Fibroblast of villous mesenchyme (primary cell): ENCODE results near the gene SERGEF. TPM values are rescaled to one million over a fixed set of nuclear protein-coding genes. Genes with fewer than 3 reads are reported as not detected.
A peak's percentile ranks its signal among the peaks of the same experiment; 100 is the strongest.

Experiments used
- DNase-seq: peaks from one replicate; pipeline ENCODE4 v3.0.0-alpha.2; 2010; ENCODE audit warnings: low read depth
- H3K4me3 ChIP-seq: 2 replicates; pipeline ENCODE4 v1.5.1; 2011; ENCODE audit warnings: low read depth, mild to moderate bottlenecking, low read length
- total RNA-seq: library from RNA; depleted of rRNA; stranded (reverse); fragments of >200 nt; gene quantifications from 2 replicates; pipeline ENCODE4 v1.2.3, GENCODE V29; 2012
- TF ChIP-seq, protein P1 (sequence below): IDR thresholded peaks from 2 replicates; pipeline ENCODE4 v1.5.1; 2012; ENCODE audit warnings: low read depth, mild to moderate bottlenecking, low read length; ENCODE audit not compliant: insufficient read depth

Gene SERGEF
- total RNA-seq, 1 donor = 21.2 TPM

DNA sequence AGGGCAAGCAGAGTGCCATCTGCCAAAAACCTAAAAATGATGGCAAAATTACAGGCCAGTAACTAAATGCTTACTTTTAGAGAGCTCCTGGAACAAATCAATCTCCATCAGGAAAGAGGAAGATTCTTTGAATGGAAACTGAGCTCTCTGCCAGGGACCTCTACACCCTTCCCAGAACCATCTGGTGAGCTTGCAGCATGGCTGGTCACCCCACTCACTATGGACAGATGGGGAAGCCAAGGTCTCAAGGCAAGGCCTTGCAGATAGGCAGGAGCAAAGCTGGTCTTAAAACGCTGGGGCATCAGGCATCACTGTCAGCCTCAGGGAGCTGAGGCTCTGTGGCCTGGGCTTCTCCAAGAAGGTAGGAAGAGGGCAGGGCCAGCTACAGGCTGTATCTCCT lies 36.2 kb downstream of the SERGEF start:
- H3K4me3 ChIP-seq = no peak overlapping the region
- TF ChIP-seq, protein P1, sequence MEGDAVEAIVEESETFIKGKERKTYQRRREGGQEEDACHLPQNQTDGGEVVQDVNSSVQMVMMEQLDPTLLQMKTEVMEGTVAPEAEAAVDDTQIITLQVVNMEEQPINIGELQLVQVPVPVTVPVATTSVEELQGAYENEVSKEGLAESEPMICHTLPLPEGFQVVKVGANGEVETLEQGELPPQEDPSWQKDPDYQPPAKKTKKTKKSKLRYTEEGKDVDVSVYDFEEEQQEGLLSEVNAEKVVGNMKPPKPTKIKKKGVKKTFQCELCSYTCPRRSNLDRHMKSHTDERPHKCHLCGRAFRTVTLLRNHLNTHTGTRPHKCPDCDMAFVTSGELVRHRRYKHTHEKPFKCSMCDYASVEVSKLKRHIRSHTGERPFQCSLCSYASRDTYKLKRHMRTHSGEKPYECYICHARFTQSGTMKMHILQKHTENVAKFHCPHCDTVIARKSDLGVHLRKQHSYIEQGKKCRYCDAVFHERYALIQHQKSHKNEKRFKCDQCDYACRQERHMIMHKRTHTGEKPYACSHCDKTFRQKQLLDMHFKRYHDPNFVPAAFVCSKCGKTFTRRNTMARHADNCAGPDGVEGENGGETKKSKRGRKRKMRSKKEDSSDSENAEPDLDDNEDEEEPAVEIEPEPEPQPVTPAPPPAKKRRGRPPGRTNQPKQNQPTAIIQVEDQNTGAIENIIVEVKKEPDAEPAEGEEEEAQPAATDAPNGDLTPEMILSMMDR = no peak
- DNase-seq = no peak

DNA sequence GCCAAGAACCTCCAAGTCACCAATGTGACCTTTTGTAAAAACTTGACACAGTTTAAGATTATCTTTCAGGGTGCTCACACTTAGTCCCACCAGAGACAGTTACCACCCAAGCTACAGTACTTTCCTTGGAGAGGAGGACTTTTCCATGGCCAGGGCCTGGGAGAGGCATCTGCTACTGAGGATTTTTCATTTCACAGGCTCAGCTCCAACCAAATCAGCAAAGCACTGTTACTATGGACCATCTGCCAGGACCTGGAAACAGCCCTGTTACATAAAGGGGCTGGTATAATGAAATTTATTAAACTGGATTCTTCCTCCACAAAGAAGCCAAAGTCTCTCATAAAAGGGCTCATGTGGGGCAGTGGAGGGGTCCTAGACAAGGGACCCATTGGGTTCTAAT lies 38.6 kb downstream of the SERGEF start:
- no peak overlapping the region for H3K4me3 ChIP-seq
- TF ChIP-seq, protein P1 = no peak

DNA sequence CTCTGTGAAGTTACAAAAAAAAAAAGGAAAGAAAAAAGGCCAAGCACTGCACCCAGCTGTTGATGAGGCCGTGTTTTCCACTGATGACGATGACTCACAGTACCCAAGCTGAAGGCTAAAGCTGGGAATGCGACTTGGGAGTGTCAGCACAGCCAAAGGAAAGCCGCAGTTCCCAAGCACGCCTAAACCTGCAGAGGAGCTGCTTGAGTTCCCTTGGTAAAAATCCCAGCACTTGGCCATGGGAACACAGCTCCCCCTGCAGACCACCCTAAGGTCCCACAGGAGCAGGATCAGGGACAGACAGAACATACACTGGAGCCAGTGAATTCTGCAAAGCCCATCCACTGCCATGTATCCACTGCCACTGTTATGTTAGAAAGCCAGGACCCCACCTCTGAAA lies 39.9 kb downstream of the SERGEF start:
- peak; percentile 87 for DNase-seq
- TF ChIP-seq, protein P1 = peak; percentile 90
- no peak overlapping the region for H3K4me3 ChIP-seq

More for the DNA sequence above, 38.6 kb downstream of the SERGEF start:
- no peak for DNase-seq

DNA sequence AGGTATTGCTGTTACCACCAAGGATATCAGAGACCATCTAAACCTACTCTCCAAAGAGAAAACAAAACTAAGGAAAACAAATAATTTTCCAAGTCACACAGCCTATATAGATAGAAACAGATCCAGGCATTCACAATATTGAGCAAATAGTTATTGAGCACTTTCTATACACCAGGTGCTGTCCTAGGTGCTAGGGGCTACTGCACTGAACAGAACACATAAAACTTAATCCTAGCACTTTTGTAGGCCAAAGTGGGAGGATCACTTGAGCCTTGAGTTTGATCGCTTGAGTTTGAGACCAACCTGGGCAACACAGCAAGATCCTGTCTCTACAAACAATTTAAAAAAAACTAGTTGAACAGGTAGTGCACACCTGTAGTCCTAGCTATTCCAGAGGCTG lies 44.6 kb downstream of the SERGEF start:
- no peak overlapping the region for H3K4me3 ChIP-seq
- DNase-seq = no peak
- TF ChIP-seq, protein P1 = no peak

DNA sequence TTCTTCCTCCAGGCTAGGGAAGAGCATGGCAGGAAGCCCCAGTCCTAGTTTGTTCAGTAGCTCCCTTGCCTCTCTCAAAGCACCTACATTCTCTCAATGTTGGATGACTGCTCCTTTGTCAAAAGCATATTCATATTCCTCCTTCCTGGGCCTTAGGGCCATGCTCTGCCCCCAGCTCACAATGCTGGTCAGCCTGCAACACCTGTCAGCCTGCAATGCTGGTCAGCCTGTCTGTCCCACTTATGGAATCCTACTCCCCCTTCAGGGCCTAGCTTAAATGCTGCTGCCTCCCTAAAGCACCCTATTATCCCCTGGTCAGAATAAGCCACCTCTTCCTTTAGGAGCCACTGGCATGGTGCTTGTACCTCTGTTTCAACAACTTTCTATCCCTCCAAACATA lies 45.2 kb downstream of the SERGEF start:
- no peak overlapping the region for H3K4me3 ChIP-seq
- TF ChIP-seq, protein P1 = no peak
- DNase-seq = no peak

DNA sequence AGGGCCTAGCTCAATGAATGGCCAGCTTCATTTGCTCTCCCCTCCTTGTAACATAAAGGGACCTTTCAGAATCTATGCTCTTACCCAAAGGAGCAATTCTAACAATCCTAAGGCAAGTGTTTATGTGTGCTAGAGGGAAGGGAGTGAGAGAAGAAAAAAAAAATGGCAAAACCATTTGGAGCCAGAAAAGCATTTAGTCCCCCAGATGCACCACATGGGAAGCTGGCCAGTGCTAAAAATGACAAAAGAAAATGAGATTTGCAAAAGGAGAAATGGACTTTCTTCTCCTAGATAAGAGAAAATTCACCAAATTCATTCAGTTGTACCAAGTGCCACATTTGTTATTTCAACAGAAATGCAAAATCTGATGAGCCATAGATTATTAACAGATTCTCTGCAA lies 52.8 kb downstream of the SERGEF start:
- no peak overlapping the region for H3K4me3 ChIP-seq
- TF ChIP-seq, protein P1 = no peak
- DNase-seq = no peak

DNA sequence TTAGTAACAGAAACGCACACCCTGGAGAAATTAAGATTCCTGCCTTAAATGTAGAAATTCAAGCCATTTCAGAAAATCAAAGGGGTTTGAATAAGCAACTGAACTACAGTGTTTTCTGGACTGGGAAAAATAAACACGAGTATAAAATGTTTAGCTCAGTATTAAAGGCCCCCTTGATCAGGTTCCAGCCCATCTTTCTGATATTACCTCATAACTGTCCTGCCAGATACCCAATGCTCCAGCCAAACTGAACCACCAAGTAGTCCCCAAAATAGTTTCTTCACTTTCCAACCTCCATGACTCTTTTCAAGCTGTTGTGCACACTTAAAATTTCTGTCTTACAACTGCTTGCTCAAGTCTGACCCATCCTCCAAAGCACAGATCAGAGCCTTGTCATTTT lies 54.4 kb downstream of the SERGEF start:
- DNase-seq = no peak
- H3K4me3 ChIP-seq = no peak overlapping the region
- TF ChIP-seq, protein P1 = no peak
